ENCODE data around the gene PTPRO.

Gene PTPRO

DNA sequence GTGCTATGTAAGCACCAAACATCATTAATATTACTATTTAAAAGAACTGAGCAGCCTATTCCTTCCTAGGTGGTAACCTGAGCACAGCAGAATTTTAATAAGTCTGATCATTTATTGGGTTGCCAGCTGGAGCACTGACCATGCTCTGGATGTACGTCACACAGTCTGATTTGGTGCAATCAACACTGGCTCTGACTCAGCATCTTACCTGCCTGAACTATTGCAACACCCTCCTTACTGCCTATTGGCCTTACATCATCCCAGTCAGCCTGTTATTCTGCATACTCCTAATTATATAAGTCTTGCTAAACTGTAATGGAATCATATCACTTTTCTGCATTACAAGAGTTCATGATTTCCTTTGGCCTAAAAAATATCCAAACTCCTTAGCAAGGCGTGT, 149.7 kb downstream of the PTPRO start:
- ChIA-PET POLR2A (no interaction called here), CTCF (no interaction called here)
- no peak for DNase-seq (ENCODE audit: extremely low spot score)
- TF ChIP-seq, protein P1, sequence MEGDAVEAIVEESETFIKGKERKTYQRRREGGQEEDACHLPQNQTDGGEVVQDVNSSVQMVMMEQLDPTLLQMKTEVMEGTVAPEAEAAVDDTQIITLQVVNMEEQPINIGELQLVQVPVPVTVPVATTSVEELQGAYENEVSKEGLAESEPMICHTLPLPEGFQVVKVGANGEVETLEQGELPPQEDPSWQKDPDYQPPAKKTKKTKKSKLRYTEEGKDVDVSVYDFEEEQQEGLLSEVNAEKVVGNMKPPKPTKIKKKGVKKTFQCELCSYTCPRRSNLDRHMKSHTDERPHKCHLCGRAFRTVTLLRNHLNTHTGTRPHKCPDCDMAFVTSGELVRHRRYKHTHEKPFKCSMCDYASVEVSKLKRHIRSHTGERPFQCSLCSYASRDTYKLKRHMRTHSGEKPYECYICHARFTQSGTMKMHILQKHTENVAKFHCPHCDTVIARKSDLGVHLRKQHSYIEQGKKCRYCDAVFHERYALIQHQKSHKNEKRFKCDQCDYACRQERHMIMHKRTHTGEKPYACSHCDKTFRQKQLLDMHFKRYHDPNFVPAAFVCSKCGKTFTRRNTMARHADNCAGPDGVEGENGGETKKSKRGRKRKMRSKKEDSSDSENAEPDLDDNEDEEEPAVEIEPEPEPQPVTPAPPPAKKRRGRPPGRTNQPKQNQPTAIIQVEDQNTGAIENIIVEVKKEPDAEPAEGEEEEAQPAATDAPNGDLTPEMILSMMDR (IDR thresholded peaks at IDR 0.05; ENCODE audit: control extremely low read depth, extremely low read depth, low read depth, missing control alignments) = no peak

DNA sequence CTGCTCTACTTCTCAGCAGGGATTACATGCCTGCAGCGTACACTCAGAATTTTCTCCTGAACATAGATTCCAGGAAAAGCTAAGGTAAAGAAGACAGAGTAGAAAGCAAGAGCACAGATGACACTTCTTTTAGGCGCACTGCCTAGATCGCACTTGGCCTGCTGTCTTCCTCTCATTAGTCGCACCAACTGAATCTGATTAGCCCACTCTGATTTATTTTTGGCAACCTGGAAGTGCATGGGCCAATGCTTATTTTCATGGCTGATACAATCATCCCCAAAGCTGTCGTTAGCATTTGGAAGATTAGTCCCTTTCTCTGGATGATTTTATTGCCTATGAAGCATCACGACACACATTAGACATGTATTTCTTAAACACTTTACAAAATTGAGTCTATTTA, 152.5 kb downstream of the PTPRO start:
- TF ChIP-seq, protein P1 (IDR thresholded peaks at IDR 0.05; ENCODE audit: control extremely low read depth, extremely low read depth, low read depth, missing control alignments) = no peak
- CTCF ChIA-PET = no interaction called here
- POLR2A ChIA-PET = no interaction called here
- DNase-seq (ENCODE audit: extremely low spot score) = no peak

DNA sequence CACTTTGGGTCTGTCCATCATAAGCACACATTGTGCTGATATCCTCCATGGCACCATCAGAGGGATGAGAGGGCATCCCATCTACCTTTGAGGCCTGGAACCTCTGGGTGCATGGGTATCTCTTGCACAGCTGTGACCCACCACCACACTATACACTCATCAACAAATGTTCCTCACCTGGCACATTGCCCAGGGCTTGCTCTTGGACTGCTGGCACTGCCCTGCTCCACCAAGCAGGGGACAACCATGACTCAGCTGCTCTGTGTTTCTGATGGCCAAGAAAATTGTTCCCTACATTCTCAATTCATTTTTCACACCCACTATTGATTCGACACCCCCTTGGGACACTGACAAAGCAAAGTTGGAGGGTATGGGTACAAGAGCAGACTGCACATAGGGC, 155.5 kb downstream of the PTPRO start:
- no peak for DNase-seq (ENCODE audit: extremely low spot score)
- ChIA-PET CTCF (interaction anchor here (0.9 kb wide), 1 partner anchor 59 kb away, joined by 4 read pairs; no protein-coding TSS in a partner anchor), POLR2A (no interaction called here)
- TF ChIP-seq, protein P1 (IDR thresholded peaks at IDR 0.05; ENCODE audit: control extremely low read depth, extremely low read depth, low read depth, missing control alignments) = no peak

DNA sequence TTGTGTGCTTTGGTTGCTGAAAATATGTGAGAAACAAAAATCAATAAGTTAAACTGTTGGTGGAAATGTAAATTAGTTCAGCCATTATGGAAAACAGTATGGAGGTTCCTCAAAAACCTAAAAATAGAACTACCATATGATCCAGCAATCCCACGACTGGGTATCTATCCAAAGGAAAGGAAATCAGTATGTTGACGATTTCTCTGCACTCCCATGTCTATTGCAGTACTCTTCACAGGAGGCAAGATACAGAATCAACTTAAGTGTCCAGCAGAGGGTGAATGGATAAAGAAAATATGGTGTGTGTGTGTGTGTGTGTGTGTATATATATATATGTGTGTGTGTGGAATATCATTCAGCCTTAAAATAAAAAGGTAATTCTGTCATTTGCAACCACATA, 159.5 kb downstream of the PTPRO start:
- ChIA-PET CTCF (no interaction called here), POLR2A (no interaction called here)
- TF ChIP-seq, protein P1 (IDR thresholded peaks at IDR 0.05; ENCODE audit: control extremely low read depth, extremely low read depth, low read depth, missing control alignments) = no peak
- no peak for DNase-seq (ENCODE audit: extremely low spot score)

DNA sequence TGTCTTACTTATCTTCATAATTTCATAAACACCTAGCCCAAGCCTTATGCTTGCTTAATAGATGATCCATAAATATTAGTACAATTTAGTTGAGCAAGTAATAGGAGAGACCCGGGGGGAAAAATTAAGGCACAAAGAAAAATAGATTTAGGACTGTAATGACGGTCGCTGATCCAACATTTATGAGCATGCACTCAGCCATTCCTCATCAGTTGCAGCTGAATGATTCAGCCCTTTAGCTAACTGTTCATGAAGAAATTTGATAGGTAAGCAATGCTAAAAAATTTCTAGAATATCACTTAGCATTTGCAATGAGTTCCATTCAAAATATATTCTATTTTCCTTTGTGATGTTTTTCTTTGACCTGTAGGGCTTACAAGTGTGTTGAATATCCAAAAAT, 163.2 kb downstream of the PTPRO start:
- ChIA-PET CTCF (no interaction called here), POLR2A (no interaction called here)
- TF ChIP-seq, protein P1 (IDR thresholded peaks at IDR 0.05; ENCODE audit: control extremely low read depth, extremely low read depth, low read depth, missing control alignments) = no peak
- DNase-seq (ENCODE audit: extremely low spot score) = no peak

- no peak for DNase-seq (ENCODE audit: extremely low spot score)
- TF ChIP-seq, protein P1 (IDR thresholded peaks at IDR 0.05; ENCODE audit: control extremely low read depth, extremely low read depth, low read depth, missing control alignments) = no peak
- POLR2A ChIA-PET = no interaction called here
- CTCF ChIA-PET = interaction anchor here (0.9 kb wide), 1 partner anchor 22 kb away, joined by 3 read pairs; no protein-coding TSS in a partner anchor
Observed at GRCh38 chr12:15486859-15487258, 164.6 kb downstream of the PTPRO start.

DNA sequence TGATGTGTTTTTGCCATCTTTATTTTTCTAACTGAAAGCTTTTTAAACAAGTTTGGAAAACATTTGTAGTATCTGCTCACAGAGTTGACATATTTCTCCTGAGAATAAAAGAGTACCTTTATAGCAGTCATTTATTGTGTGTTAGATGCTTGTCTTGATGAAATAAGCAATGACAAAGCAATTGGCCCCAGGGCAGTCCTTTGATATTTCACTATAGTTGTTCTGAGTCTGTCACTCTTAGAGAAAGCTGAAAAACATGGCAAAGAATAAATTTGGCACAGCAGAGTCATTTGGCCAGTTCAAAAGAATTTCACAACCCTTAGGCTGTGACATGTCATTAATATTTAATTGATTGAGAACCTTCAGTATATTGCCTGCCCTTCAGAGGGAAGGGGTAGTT, 166.2 kb downstream of the PTPRO start:
- ChIA-PET POLR2A (no interaction called here), CTCF (interaction anchor here (1.3 kb wide), 1 partner anchor 9 kb away, joined by 4 read pairs; no protein-coding TSS in a partner anchor)
- TF ChIP-seq, protein P1 (IDR thresholded peaks at IDR 0.05; ENCODE audit: control extremely low read depth, extremely low read depth, low read depth, missing control alignments) = no peak
- no peak for DNase-seq (ENCODE audit: extremely low spot score)

Measured in GM10248 (cell line).